M059J (cell line): ENCODE results near the gene GNG13. TPM values are rescaled to one million over a fixed set of nuclear protein-coding genes. Genes with fewer than 3 reads are reported as not detected.
A peak's percentile ranks its signal among the peaks of the same experiment; 100 is the strongest.
"Not testable (repeated sequence)": the region's sequence is repeated elsewhere in the genome, so short reads cannot be mapped to it uniquely, and the experiment has no call there.

ENCODE experiments used
- DNase-seq: peaks from one replicate; pipeline ENCODE4 v3.0.0-alpha.2; 2012; ENCODE audit warnings: low read depth
- total RNA-seq: library from RNA; depleted of rRNA; stranded (reverse); fragments of >200 nt; shearing (Covaris generic); gene quantifications from 2 replicates; pipeline ENCODE4 v1.2.3, GENCODE V29; 2014

The GNG13 gene
- total RNA-seq, 1 experiment from 2014 or later: not detected

DNA sequence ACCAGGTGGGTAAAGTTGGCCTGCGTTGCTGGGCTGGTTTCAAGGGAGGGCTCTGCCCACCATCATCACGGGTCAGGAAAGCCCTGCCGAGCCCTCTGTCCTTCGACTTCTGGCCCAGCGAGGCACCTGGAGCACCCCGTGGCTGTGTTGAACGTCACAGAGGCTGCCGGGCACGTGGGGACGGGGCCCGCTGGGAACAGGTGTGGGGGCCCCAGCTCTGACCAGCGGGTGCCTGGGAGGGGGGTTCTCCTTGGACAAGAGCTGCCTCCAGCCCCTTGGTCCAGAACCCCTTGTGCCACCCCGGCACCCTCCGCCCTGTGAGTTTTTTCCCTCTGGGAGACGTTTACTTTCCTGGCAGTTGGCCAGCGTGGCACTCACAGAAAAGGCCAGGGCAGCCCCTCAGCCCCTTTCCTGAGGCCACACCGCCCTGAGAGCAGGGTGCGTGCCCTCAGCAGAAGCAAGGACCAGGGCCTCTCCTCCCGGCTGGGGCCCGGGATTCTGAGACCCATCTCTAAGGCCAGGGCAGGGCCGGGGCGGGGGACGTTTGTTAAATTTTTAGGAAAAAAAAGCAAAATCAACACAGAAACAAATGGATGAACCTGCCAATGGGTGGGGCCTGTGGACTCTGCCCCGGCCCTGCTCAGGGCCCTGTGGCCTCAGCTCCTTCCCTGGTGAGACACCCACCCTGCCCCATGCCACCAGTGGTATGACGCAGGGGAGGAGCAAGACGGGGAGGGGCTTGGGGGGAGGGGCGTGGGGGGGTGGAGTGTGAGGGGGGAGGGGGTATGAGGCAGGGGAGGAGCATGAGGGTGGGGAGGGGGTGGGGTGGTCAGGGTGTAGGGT, 31.3 kb upstream of the GNG13 start:
- no peak for DNase-seq

- no peak for DNase-seq
Measured at GRCh38 chr16:830871-831570, 30.5 kb upstream of the GNG13 start.

DNA sequence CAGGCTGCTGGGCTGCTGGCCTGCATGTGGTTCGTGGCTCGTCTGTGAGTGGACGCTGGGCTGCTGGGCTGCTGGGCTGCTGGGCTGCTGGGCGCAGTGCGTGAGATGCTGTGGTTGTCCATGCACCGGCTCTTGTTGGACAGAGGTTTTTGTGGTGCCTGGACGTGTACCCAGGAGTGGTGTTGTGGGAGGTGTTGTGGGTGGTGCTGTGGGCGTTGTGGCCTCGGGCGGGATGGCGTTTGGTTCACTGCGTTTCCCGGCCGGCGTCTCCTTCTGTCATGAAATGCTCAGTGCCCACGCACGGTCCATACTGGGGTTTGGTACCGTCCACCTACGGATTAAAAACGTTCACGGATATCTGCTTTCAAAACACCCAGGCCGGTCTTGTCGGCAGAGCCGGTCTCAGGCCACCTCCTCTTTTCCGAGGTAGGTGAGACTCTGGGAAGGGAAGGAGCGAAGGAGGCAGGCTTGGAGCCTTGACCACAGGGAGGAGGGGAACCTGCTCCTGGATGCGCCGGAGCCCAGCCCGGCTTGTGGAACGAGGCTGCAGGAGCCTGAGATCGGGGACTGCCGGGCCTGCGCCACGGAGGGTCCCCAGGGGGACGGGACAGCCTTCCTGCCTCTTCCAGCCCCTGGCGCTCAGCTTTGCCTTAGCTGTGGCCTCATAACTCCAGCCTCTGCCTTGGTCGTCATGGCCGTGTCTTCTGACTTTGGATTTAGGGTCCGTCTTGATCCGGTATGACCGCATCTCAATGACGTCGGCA, 29.8 kb upstream of the GNG13 start:
- no peak for DNase-seq

GRCh38 chr16:828891-829290, 28.4 kb upstream of the GNG13 start:
- no peak for DNase-seq

DNA sequence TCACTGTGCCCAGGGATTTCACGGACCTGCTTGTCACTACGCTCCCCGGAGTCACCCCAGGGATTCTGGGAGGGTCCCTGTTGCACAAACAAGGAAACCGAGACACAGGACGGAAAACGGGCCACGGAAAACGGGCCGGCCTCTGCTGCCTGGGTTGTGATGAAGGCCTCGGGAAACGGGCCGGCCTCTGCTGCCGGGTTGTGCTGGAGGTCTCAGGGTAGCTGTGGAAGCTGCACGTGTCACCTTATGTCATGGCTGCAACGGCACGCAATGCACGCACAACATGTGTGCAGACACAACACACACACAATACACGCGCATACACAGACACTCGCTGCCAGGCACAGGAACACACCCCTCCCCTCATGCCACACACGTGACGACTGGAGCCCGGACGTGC, 27.0 kb upstream of the GNG13 start:
- no peak for DNase-seq

DNA sequence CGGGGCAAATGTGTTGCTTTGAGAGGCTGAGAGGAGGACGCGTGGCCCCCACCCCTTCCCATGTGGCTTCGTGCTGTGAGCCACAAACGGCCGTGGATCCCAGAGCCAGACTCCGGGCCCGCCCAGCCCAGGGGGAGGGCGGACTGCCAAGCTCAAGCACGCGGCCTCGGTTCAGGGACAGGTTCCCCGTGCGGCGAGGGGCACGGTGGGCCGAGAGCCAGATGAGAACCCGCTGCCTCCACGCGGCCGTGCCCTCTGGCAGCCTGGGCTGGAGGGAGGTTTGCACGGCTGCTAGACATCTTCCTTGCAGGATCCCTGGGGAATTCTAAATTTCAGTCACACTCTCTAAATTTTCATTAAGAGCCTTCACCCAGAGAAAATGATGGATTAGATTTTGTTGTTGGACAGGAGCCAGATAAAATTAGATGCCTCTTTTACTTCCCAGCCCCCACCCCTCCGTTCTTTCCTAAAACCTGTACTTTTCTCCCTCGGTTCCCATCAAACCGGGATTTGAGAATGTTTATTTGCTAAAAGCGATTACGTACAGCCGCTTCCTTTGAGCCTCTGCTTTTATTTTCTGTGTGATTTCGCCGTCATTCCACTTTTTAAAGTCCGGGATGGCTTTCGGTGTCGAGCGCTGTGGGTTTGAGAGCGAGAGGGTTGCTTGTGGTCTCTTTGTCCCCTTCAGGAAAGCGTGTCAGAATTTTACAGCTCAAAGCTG, 25.0 kb upstream of the GNG13 start:
- DNase-seq: no peak

GRCh38 chr16:824601-825000, 24.1 kb upstream of the GNG13 start:
- no peak for DNase-seq

DNA sequence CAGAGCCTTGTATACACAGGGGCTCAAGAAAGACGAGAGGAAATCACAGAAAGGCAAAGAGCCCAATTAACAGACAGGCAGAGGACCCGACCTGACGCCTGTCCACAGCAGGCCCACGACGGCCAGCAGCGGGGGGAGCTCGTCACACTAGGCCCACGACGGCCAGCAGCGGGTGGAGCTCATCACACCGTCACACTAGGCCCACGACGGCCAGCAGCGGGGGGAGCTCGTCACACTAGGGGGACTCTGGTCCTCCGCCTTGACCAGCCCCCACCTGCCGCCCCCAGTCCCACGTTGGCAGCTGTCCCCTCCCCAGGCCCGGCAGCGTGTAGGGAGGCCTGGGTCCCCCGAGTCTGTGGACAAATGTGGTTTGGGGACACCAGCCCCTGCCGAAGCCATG, 23.7 kb upstream of the GNG13 start:
- DNase-seq: no peak

- no peak for DNase-seq
Measured at GRCh38 chr16:822909-823297, 22.4 kb upstream of the GNG13 start.

GRCh38 chr16:822174-822908, 21.8 kb upstream of the GNG13 start:
- DNase-seq: no peak

DNA sequence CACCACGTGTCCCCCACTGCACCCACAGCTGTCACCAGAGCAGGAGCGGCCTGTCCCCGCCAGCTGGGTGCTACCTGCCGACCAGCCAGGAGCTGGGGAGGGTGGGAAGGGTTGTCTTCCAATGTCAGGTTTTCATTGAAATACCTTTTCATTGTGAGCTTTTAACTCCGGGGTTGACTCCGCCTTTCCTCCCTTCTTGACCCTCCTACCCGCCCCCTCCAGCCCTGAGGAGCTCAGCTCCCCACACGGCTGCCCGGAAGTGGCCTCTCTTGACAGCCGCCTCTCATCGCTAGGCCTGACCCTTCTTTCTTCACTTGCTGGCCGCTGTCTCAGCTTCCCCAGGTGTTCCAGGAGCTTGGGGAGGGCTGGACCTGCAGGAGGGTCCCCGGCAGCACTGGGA, 21.2 kb upstream of the GNG13 start:
- DNase-seq: no peak

DNA sequence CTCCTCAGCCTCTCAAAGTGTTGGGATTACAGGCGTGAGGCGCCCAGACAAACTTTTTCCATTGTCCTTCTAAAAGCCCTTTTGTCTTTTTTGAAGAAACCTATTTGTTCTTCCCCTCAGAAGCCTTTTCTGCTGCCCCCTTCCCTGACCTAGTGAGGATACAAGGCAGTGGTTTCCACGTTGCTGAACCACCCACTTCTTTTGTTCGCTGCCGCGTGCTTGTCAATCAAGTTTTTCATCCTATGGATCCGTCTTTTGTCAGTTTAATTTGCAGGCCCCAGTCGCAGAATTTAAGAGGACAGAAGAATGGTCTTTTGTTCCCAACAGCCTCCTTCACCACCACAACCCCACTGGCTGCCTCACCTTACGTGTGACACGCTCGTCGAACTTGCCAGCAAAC, 20.2 kb upstream of the GNG13 start:
- DNase-seq: no peak

GRCh38 chr16:820044-820408, 19.5 kb upstream of the GNG13 start:
- not testable (repeated sequence) for DNase-seq

GRCh38 chr16:819336-820043, 19.0 kb upstream of the GNG13 start:
- no peak for DNase-seq

- no peak for DNase-seq
Measured at GRCh38 chr16:818592-818991, 18.1 kb upstream of the GNG13 start.

- DNase-seq: no peak
Measured at GRCh38 chr16:818132-818531, 17.6 kb upstream of the GNG13 start.

DNA sequence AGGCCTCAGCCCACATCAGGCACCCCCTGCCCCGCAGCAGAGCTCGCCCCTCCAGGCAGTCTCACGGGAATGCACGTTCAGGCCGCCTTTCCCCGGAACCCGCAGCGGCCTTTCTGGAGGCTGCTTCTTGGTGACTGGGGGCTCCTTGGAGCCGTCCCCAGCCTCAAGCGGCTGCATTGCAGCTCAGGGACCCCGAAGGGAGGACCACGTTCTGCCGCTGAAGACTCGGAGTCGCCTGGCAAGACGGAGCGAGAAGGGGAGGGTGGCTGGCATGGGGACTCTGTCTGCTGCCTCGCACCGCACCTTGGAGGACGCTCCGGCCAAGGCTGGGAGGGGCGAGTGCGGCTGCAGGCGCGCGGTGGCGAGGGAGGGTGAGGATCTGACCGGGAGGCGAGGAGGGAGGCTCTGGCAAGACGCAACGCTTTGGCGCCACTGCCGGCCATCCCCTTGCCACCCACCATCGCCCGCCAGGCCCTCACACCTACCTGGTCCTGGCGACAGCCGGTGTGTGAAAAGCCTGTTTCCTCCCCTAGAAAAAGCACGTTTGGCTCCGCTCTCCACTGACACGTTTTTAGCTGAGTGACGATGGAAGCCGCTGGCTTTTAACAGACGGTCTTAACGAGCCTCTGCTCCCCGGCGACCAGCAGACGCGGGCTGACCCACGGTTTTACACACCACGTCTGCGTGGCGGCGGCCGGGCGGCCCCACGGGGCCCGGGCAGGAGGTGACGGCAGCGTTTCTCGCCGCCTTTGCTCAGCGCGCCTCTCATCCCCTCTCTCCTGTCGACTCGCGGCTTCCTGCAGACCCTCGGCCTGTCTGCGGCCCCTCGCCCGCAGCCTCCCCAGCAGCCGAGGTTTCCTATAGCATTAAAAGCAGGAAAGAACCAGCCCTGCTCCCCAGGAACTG, 16.7 kb upstream of the GNG13 start:
- no peak for DNase-seq

GRCh38 chr16:815861-816260, 15.3 kb upstream of the GNG13 start:
- no peak for DNase-seq

DNA sequence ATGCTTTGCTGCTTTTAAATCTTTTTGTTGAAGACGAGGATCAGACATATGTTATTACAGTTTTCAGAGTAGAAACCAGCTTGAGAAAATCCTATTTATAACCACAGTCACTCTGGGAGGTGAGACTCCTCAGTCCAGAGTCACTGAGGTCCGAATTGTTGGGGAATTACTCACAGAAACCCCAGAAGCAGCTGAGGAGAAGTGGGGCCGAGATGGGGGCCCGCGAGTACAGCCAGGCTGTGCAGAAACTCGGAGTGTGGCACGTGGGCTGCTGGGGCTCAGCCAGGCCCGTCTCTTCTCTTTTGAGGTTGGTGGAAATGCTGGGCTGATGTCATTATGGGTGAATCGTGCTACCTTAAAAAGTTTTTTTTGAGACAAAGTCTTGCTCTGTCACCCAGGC, 14.4 kb upstream of the GNG13 start:
- DNase-seq: peak; percentile 88
